Caco-2 (cell line): ENCODE data around the gene C1QBP. TPM values are rescaled to one million over a fixed set of nuclear protein-coding genes. Genes with fewer than 3 reads are reported as not detected.

Experiments used
- BruUV-seq: library from RNA; stranded (reverse); fragments of 400-500 nt; replicated peaks from 2 replicates; lab custom pipeline; 2021; lab: Mats Ljungman, UMichigan
- CTCF ChIA-PET: fragments of 300-600 bp; sonication (Branson Sonifier 250); formaldehyde crosslinking; loops from one replicate; lab custom pipeline; 2022; ENCODE audit warnings: antibody characterized with exemption; lab: Charles Lee
- POLR2A ChIA-PET: fragments of 300-600 bp; sonication (Branson Sonifier 250); formaldehyde crosslinking; loops from one replicate; lab custom pipeline; 2022; ENCODE audit warnings: antibody characterized with exemption; lab: Charles Lee
- DNase-seq, 2 experiments: peaks; one replicate each; pipeline versions ENCODE4 v3.0.0 to v3.0.0-alpha.2; 2020 to 2022
- H3K27me3 ChIP-seq: replicated peaks from 2 replicates; pipeline ENCODE4 v1.6.0; 2011; ENCODE audit warnings: low read length; ENCODE audit not compliant: control insufficient read depth, insufficient read depth
- H3K36me3 ChIP-seq: 2 replicates; pipeline ENCODE4 v1.5.1; 2011; ENCODE audit warnings: low read length; ENCODE audit not compliant: control insufficient read depth, insufficient read depth
- H3K4me1 ChIP-seq: fragments of 250-450 bp; sonication (Bioruptor Pico); 2 replicates; pipeline ENCODE4 v1.5.1; 2020; ENCODE audit warnings: mild to moderate bottlenecking
- H3K4me3 ChIP-seq: 2 replicates; pipeline ENCODE4 v1.5.1; 2011; ENCODE audit warnings: low read depth, mild to moderate bottlenecking, control low read depth, low read length
- H3K9me3 ChIP-seq: fragments of 250-450 bp; sonication (Bioruptor Pico); 2 replicates; pipeline ENCODE4 v1.5.1; 2020; ENCODE audit warnings: mild to moderate bottlenecking, moderate library complexity
- H3K27ac Mint-ChIP-seq: one replicate; pipeline ENCODE4 v1.8.0; 2022; ENCODE audit warnings: mixed read lengths; ENCODE audit not compliant: unreplicated experiment
- H3K27me3 Mint-ChIP-seq: one replicate; pipeline ENCODE4 v1.8.0; 2022; ENCODE audit warnings: mixed read lengths; ENCODE audit not compliant: insufficient read depth, unreplicated experiment
- H3K36me3 Mint-ChIP-seq: one replicate; pipeline ENCODE4 v1.8.0; 2022; ENCODE audit warnings: mild to moderate bottlenecking, mixed read lengths; ENCODE audit not compliant: insufficient read depth, unreplicated experiment
- H3K4me1 Mint-ChIP-seq: one replicate; pipeline ENCODE4 v1.8.0; 2022; ENCODE audit warnings: low read depth, mixed read lengths; ENCODE audit not compliant: unreplicated experiment
- H3K4me3 Mint-ChIP-seq: one replicate; pipeline ENCODE4 v1.8.0; 2022; ENCODE audit warnings: mild to moderate bottlenecking, moderate library complexity, mixed read lengths; ENCODE audit not compliant: unreplicated experiment
- H3K9me3 Mint-ChIP-seq: one replicate; pipeline ENCODE4 v1.8.0; 2022; ENCODE audit warnings: mixed read lengths; ENCODE audit not compliant: unreplicated experiment
- intact Hi-C: fragments of 100-400 bp; cut with micrococcal nuclease; formaldehyde crosslinking; loops from one replicate; pipeline ENCODE4 v1.10.0; 2022; ENCODE audit not compliant: unreplicated experiment
- total RNA-seq: library from RNA; stranded (reverse); gene quantifications from 2 replicates; pipeline ENCODE4 v1.2.3, GENCODE V29; 2022
- TF ChIP-seq, protein P1 (sequence below), 2 experiments: fragments of 200-600 bp in 1 of 2; IDR thresholded peaks; 1 replicate in 1 of 2; 2 replicates in 1 of 2; pipeline versions ENCODE4 v1.5.1 to v1.8.0; 2011 to 2022; ENCODE audit warnings: antibody characterized with exemption in 1 of 2, control low read depth in 1 of 2, inconsistent platforms in 1 of 2, low read depth in 1 of 2, low read length in 1 of 2, mild to moderate bottlenecking in 1 of 2, moderate library complexity in 1 of 2; ENCODE audit not compliant: insufficient read depth in 1 of 2, severe bottlenecking in 1 of 2, unreplicated experiment in 1 of 2

Gene C1QBP
- total RNA-seq, 1 experiment from 2014 or later = 129 TPM

DNA sequence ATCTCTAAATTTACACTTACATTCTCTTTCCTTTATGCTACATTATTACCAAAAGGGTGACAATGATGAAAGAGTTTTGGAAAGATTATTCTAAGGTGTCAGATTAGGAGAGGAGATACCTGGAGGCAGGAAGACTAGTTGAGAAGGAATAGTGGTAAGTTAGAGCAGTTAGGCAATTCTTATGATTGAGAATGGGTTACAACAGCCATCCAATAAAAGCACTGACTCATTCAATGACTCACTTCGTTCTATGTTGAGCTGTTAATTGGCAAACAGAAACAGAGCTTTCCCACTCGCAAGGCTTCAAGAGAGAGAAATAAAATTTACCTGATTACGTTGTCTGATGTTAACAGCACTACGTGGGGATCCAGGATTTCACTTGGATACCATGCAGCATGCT is 25.3 kb downstream of the C1QBP start:
- no TSS peak for BruUV-seq
- ChIA-PET CTCF (no interaction called here), POLR2A (no interaction called here)
- Mint-ChIP-seq H3K36me3 (peaks cover 28% of the 10 kb centered on the region), H3K9me3 (no peaks in the 10 kb centered on the region), H3K27me3 (no peaks in the 10 kb centered on the region), H3K4me1 (no peaks in the 10 kb centered on the region), H3K27ac (no peak overlapping the region), H3K4me3 (no peak overlapping the region)
- Histone ChIP-seq H3K9me3 (no peaks in the 10 kb centered on the region), H3K4me3 (no peak overlapping the region), H3K4me1 (no peaks in the 10 kb centered on the region), H3K27me3 (no peaks in the 10 kb centered on the region), H3K36me3 (no peaks in the 10 kb centered on the region)
- intact Hi-C loops = no loop called here
- TF ChIP-seq, protein P1, sequence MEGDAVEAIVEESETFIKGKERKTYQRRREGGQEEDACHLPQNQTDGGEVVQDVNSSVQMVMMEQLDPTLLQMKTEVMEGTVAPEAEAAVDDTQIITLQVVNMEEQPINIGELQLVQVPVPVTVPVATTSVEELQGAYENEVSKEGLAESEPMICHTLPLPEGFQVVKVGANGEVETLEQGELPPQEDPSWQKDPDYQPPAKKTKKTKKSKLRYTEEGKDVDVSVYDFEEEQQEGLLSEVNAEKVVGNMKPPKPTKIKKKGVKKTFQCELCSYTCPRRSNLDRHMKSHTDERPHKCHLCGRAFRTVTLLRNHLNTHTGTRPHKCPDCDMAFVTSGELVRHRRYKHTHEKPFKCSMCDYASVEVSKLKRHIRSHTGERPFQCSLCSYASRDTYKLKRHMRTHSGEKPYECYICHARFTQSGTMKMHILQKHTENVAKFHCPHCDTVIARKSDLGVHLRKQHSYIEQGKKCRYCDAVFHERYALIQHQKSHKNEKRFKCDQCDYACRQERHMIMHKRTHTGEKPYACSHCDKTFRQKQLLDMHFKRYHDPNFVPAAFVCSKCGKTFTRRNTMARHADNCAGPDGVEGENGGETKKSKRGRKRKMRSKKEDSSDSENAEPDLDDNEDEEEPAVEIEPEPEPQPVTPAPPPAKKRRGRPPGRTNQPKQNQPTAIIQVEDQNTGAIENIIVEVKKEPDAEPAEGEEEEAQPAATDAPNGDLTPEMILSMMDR (IDR thresholded peaks at IDR 0.05; ENCODE audit: insufficient read depth in 1 of 2, low read depth in 1 of 2, low read length in 1 of 2, severe bottlenecking in 1 of 2, unreplicated experiment in 1 of 2) = no peak
- no peak for DNase-seq

DNA sequence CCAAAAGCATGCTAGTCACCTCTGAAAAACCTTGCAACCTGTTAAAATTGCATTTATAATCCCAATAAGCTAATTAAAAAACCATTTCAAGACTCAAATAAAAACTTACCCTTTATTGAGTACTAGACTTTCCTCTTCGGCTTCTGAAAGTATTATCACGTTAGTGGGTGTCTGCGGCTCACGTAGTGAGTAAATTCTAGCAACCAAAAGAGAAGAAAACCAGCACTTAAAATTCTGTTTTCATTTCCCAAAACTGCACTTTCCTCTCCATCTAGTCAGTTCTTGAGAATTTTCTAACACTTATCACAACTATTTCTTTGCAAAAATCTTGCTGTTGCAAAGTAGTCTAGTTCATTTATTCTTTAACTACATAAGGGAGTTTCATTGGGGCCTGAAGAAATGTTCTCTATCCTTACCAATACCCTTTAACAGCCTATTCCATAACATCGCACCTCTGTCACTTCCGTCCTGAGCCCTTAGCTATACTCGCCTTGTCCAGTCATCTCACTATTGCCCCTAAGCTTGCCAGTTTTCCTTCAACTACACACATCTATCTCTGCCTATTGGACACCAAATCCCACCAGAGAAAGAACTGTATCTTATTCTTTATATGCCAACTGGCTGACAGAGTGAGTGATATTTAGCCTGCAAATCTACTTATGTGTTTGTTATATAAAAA is 28.2 kb downstream of the C1QBP start:
- no peaks in the 10 kb centered on the region for H3K27me3 ChIP-seq
- H3K4me1 ChIP-seq = peaks cover 6% of the 10 kb centered on the region
- DNase-seq = no peak
- ChIA-PET POLR2A (no interaction called here), CTCF (no interaction called here)
- TF ChIP-seq, protein P1 (IDR thresholded peaks at IDR 0.05; ENCODE audit: insufficient read depth in 1 of 2, low read depth in 1 of 2, low read length in 1 of 2, severe bottlenecking in 1 of 2, unreplicated experiment in 1 of 2) = no peak
- no peak overlapping the region for H3K4me3 Mint-ChIP-seq
- no peaks in the 10 kb centered on the region for H3K36me3 ChIP-seq
- no peaks in the 10 kb centered on the region for H3K4me1 Mint-ChIP-seq
- H3K27me3 Mint-ChIP-seq = no peaks in the 10 kb centered on the region
- BruUV-seq = no TSS peak
- intact Hi-C loops = no loop called here
- no peak overlapping the region for H3K4me3 ChIP-seq
- H3K9me3 ChIP-seq = no peaks in the 10 kb centered on the region
- no peaks in the 10 kb centered on the region for H3K9me3 Mint-ChIP-seq
- H3K27ac Mint-ChIP-seq = no peak overlapping the region
- H3K36me3 Mint-ChIP-seq = peaks cover 22% of the 10 kb centered on the region

DNA sequence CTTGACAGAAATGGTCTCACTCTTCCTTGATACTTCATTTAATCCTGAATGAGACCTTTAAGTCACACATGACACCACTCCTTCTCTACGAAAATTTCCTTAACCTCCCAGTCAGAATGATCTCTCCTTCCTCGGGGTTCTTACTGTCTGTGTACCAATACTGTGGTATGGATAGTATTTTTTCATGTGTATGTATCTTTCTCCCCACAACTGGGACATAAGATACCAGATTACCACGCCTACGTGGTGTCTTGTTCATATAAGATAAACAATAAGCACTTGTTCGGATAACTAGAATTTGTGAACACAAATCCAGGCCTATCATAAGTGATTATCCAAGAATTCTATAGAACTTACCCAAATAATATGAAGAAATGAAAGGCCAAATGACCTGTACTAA is 30.8 kb downstream of the C1QBP start:
- no peaks in the 10 kb centered on the region for H3K4me1 Mint-ChIP-seq
- Histone ChIP-seq H3K9me3 (no peaks in the 10 kb centered on the region), H3K36me3 (no peaks in the 10 kb centered on the region), H3K27me3 (no peaks in the 10 kb centered on the region), H3K4me3 (no peak overlapping the region), H3K4me1 (peaks cover 9% of the 10 kb centered on the region)
- no peak for DNase-seq
- no peaks in the 10 kb centered on the region for H3K27me3 Mint-ChIP-seq
- intact Hi-C loops = no loop called here
- TF ChIP-seq, protein P1 (IDR thresholded peaks at IDR 0.05; ENCODE audit: insufficient read depth in 1 of 2, low read depth in 1 of 2, low read length in 1 of 2, severe bottlenecking in 1 of 2, unreplicated experiment in 1 of 2) = no peak
- no TSS peak for BruUV-seq
- peaks cover 15% of the 10 kb centered on the region for H3K36me3 Mint-ChIP-seq
- ChIA-PET POLR2A (no interaction called here), CTCF (no interaction called here)
- no peak overlapping the region for H3K27ac Mint-ChIP-seq
- H3K9me3 Mint-ChIP-seq = no peaks in the 10 kb centered on the region
- H3K4me3 Mint-ChIP-seq = no peak overlapping the region
